ENCODE measurements around the gene KCTD12. TPM values are rescaled to one million over a fixed set of nuclear protein-coding genes. Genes with fewer than 3 reads are reported as not detected.
A peak's percentile ranks its signal among the peaks of the same experiment; 100 is the strongest.

KCTD12 gene
- polyA plus RNA-seq, 4 donors: 99.2 to 121 (median 109) TPM

- DNase-seq (ENCODE audit: low read depth in 4 of 4, low spot score in 3 of 4): no peak
Observed at GRCh38 chr13:76889254-76889653, 3.0 kb upstream of the KCTD12 start.

GRCh38 chr13:76888421-76888820, 2.2 kb upstream of the KCTD12 start:
- no peak for DNase-seq (ENCODE audit: low read depth in 4 of 4, low spot score in 3 of 4)

- peak in 1 of 4 donors; percentile 28 for DNase-seq (ENCODE audit: low read depth in 4 of 4, low spot score in 3 of 4)
Observed at GRCh38 chr13:76887076-76887563, 915 bp upstream of the KCTD12 start.

GRCh38 chr13:76886005-76886291, 257 bp downstream of the KCTD12 start:
- DNase-seq (ENCODE audit: low read depth in 4 of 4, low spot score in 3 of 4): no peak

- DNase-seq (ENCODE audit: low read depth in 4 of 4, low spot score in 3 of 4): peak in 2 of 4 donors; percentile 44 to 65
Observed at GRCh38 chr13:76885203-76886004, 801 bp downstream of the KCTD12 start.

- no peak for DNase-seq (ENCODE audit: low read depth in 4 of 4, low spot score in 3 of 4)
Observed at GRCh38 chr13:76884907-76885202, 1.4 kb downstream of the KCTD12 start.

GRCh38 chr13:76884186-76884906, 1.9 kb downstream of the KCTD12 start:
- no peak for DNase-seq (ENCODE audit: low read depth in 4 of 4, low spot score in 3 of 4)

GRCh38 chr13:76883236-76883635, 3.0 kb downstream of the KCTD12 start:
- no peak for DNase-seq (ENCODE audit: low read depth in 4 of 4, low spot score in 3 of 4)

- no peak for DNase-seq (ENCODE audit: low read depth in 4 of 4, low spot score in 3 of 4)
Observed at GRCh38 chr13:76882431-76882830, 3.8 kb downstream of the KCTD12 start.

- no peak for DNase-seq (ENCODE audit: low read depth in 4 of 4, low spot score in 3 of 4)
Observed at GRCh38 chr13:76879883-76880270, 6.3 kb downstream of the KCTD12 start.

- no peak for DNase-seq (ENCODE audit: low read depth in 4 of 4, low spot score in 3 of 4)
Observed at GRCh38 chr13:76879203-76879882, 6.9 kb downstream of the KCTD12 start.

- no peak for DNase-seq (ENCODE audit: low read depth in 4 of 4, low spot score in 3 of 4)
Observed at GRCh38 chr13:76878043-76878442, 8.2 kb downstream of the KCTD12 start.

GRCh38 chr13:76875271-76875815, 10.9 kb downstream of the KCTD12 start:
- DNase-seq (ENCODE audit: low read depth in 4 of 4, low spot score in 3 of 4): no peak

GRCh38 chr13:76874479-76874878, 11.7 kb downstream of the KCTD12 start:
- DNase-seq (ENCODE audit: low read depth in 4 of 4, low spot score in 3 of 4): no peak

- DNase-seq (ENCODE audit: low read depth in 4 of 4, low spot score in 3 of 4): no peak
Observed at GRCh38 chr13:76873445-76873844, 12.8 kb downstream of the KCTD12 start.

- DNase-seq (ENCODE audit: low read depth in 4 of 4, low spot score in 3 of 4): no peak
Observed at GRCh38 chr13:76872675-76873074, 13.5 kb downstream of the KCTD12 start.

GRCh38 chr13:76871432-76871831, 14.8 kb downstream of the KCTD12 start:
- no peak for DNase-seq (ENCODE audit: low read depth in 4 of 4, low spot score in 3 of 4)

GRCh38 chr13:76868371-76868770, 17.8 kb downstream of the KCTD12 start:
- DNase-seq (ENCODE audit: low read depth in 4 of 4, low spot score in 3 of 4): no peak

GRCh38 chr13:76865996-76866503, 20.2 kb downstream of the KCTD12 start:
- no peak for DNase-seq (ENCODE audit: low read depth in 4 of 4, low spot score in 3 of 4)

GRCh38 chr13:76865109-76865508, 21.1 kb downstream of the KCTD12 start:
- no peak for DNase-seq (ENCODE audit: low read depth in 4 of 4, low spot score in 3 of 4)

GRCh38 chr13:76864259-76864658, 21.9 kb downstream of the KCTD12 start:
- DNase-seq (ENCODE audit: low read depth in 4 of 4, low spot score in 3 of 4): no peak

Measured in right renal pelvis (tissue), 4 donors.